Measurements from ENCODE around the gene PDE3A. TPM values are rescaled to one million over a fixed set of nuclear protein-coding genes. Genes with fewer than 3 reads are reported as not detected.

The PDE3A gene
- total and polyA plus RNA-seq, 2 of the 4 experiments (the other 2 are of a cell fraction) = 0.09 to 0.18 TPM

DNA sequence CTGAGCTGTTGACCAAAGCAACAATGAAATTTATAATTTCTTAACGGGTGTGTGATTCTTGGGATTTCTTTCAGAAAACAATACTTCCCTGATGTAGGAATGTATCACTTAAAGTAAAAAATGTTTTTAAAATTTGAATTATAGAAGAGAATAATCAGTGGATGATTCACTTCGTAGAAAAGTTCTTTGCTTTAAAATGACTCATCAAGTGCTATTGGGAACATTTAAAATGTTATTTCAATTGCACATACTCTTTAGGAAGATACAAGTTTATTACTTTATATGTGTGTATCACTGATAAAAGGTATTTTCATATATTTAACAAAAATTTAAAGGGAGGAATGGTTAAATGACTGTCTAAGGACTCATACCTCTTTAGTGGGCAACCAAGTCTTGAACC is 155.3 kb downstream of the PDE3A start:
- in situ Hi-C loops (cut with MboI; ENCODE audit: low sequenced_read_pairs) = no loop called here

More for the DNA sequence above, 155.3 kb downstream of the PDE3A start:
- no peak overlapping the region for H3K27ac ChIP-seq (ENCODE audit: insufficient read depth, low read length)
- H2BK20ac ChIP-seq (ENCODE audit: low read depth, low read length) = no peak overlapping the region
- H2BK120ac ChIP-seq (ENCODE audit: low read depth, low read length) = no peak overlapping the region
- dilution Hi-C loops (cut with HindIII; ENCODE audit: low sequenced_read_pairs, unreplicated experiment) (no loop called here), intact Hi-C loops (cut with micrococcal nuclease) (no loop called here)
- H3K79me1 ChIP-seq (ENCODE audit: low read depth in 1 of 2, low read length in 2 of 2) = no peaks in the 10 kb centered on the region
- ATAC-seq (ENCODE audit: low read depth) = peak; percentile 68
- no peaks in the 10 kb centered on the region for H3K9me3 ChIP-seq (ENCODE audit: control insufficient read depth, insufficient read depth, low read length)
- H3K4me3 ChIP-seq (ENCODE audit: insufficient read depth, low read depth, low read length) = no peak overlapping the region
- no peaks in the 10 kb centered on the region for H3K36me3 ChIP-seq (ENCODE audit: control insufficient read depth, insufficient read depth, low read length)
- peaks cover 12% of the 10 kb centered on the region for H3K4me1 ChIP-seq (ENCODE audit: control insufficient read depth, insufficient read depth, low read length)
- H2AFZ ChIP-seq (replicated peaks; ENCODE audit: low read length, poor library complexity) = no peak overlapping the region
- H2AK9ac ChIP-seq (replicated peaks; ENCODE audit: low read depth, low read length, poor library complexity) = no peak overlapping the region
- no peak overlapping the region for H2AK5ac ChIP-seq (ENCODE audit: low read depth, low read length)
- H3K4ac ChIP-seq (ENCODE audit: low read depth, low read length) = no peak overlapping the region
- peak overlapping the region; percentile 64; the same call in 1 of the 2 replicates for H3K18ac ChIP-seq (ENCODE audit: low read depth, low read length)
- no CpG with 5 or more reads among the region's 2 CpGs for WGBS, 2 experiments (ENCODE audit: extremely low coverage in 2 of 2, insufficient read length in 1 of 2)
- no peaks in the 10 kb centered on the region for H3K27me3 ChIP-seq (ENCODE audit: control insufficient read depth, insufficient read depth, low read length)
- no peak overlapping the region for H4K8ac ChIP-seq (ENCODE audit: low read depth in 2 of 2, low read length in 2 of 2)
- H3K56ac ChIP-seq (ENCODE audit: extremely low read depth, insufficient read depth, low read length) = no peak overlapping the region
- no peak overlapping the region for H3K14ac ChIP-seq (replicated peaks; ENCODE audit: low read depth, low read length)
- no peak overlapping the region for H3K9ac ChIP-seq (ENCODE audit: low read depth, low read length)
- no peak overlapping the region; the same call in 2 of the 3 replicates for H2BK15ac ChIP-seq (ENCODE audit: low read depth, low read length)
- H2BK5ac ChIP-seq (ENCODE audit: low read depth, low read length, poor library complexity, severe bottlenecking) = peak overlapping the region; percentile 75
- H4K5ac ChIP-seq (ENCODE audit: low read depth, low read length) = no peak overlapping the region; the same call in 1 of the 2 replicates
- BruUV-seq (replicated peaks) = no TSS peak
- peak; percentile 65 for DNase-seq
- ChIA-PET CTCF (no interaction called here), POLR2A (ENCODE audit: unreplicated experiment) (no interaction called here)
- H4K91ac ChIP-seq (ENCODE audit: insufficient read depth, low read depth, low read length) = no peak overlapping the region
- H3K23ac ChIP-seq (ENCODE audit: low read depth, low read length) = no peak overlapping the region
- no peaks in the 10 kb centered on the region for H3K9me1 ChIP-seq (ENCODE audit: insufficient read depth, low read length)
- no peak overlapping the region for H3K4me2 ChIP-seq (ENCODE audit: low read depth, low read length)
- H4K20me1 ChIP-seq (ENCODE audit: insufficient read depth, low read length) = no peaks in the 10 kb centered on the region
- 0 out of 2 replicates have a peak, but pooled peaks have one; percentile 6 for TF ChIP-seq CEBPB (IDR thresholded peaks at IDR 0.05; ENCODE audit: low read depth, low read length)
- TF ChIP-seq FOS (IDR thresholded peaks at IDR 0.05; ENCODE audit: low read depth, low read length) = peak; percentile 77
- no peak for TF ChIP-seq NFE2L2 (IDR thresholded peaks at IDR 0.05; ENCODE audit: low read depth, low read length)

Data from IMR-90 (cell line).